Stimulated activated CD4-positive, alpha-beta T cell treated with anti-CD3 and anti-CD28 coated beads, Interleukin-15, amount 100 ng/mL, for 24 hours (primary cell): ENCODE measurements around the gene SYTL1.

Experiments
- DNase-seq: peaks from one replicate; pipeline ENCODE4 v3.0.0-alpha.2; 2020

Gene SYTL1

DNA sequence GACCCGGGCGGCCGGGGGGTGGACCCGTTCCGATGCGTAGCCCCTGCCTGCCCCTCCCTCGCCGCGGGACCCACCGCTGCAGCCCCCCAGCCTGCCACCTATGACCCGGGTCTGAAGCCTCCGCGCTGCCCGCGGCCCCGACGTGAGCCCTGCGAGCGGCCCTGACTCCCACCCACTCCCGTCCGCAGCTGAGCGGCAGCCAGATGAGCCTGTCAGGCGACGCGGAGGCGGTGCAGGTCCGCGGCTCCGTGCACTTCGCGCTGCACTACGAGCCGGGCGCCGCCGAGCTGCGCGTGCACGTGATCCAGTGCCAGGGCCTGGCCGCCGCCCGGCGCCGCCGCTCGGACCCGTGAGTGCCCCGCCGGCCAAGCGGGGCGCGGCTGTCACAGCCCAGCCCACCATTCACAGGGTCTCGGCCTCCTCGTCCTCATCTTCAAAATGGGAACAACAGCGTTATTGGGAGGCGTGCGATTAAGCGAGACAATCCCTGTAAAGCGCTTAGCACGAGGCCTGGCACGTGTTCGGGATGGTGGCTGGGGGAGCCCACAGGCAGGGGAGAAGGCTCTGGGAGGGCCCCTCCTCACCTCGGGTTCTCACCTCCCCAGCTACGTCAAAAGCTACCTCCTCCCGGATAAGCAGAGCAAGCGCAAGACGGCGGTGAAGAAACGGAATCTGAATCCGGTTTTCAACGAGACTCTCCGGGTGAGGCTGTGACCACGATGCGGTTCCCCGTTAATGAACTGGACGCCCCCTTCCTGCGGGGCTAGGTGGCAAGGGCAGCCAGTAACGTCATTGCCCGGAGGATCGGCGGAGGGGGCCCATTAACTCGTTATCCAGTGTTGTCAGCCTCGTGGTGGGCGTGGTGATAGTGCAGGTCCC is 8.2 kb downstream of the SYTL1 start:
- DNase-seq, result peak; percentile 34

DNA sequence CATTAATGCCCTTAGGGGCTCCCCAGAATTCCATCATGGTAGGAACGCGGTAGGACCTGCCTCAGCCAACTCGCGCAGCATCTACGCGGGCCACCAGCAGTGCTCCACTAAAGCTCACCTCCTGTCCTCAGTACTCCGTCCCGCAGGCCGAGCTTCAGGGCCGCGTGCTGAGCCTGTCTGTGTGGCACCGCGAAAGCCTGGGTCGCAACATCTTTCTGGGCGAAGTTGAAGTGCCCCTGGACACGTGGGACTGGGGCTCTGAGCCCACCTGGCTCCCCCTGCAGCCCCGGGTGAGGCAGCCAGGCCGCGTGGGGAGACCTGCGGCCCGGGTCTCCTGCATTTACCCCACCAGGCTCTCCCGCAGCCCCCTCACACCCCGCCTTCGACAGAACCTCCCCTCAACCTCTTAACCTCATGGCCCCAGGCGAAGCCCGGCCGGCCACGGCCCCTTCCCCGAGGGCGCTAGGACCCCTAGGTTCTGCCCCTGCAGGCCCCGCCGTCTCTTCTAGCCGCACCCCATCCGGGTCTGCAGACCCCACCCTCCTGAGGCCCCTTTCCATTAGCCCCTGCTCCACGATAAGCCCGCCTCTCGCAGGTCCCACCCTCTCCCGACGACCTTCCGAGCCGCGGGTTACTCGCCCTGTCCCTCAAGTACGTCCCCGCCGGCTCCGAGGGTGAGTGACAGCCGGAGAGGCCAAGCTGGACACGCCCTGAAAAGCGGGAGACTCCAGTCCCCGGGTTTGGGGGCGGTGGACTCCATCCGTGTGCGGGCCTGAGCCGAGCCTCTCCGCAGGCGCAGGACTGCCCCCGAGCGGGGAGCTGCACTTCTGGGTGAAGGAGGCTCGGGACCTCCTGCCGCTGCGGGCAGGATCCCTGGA is 9.1 kb downstream of the SYTL1 start:
- DNase-seq, result no peak

DNA sequence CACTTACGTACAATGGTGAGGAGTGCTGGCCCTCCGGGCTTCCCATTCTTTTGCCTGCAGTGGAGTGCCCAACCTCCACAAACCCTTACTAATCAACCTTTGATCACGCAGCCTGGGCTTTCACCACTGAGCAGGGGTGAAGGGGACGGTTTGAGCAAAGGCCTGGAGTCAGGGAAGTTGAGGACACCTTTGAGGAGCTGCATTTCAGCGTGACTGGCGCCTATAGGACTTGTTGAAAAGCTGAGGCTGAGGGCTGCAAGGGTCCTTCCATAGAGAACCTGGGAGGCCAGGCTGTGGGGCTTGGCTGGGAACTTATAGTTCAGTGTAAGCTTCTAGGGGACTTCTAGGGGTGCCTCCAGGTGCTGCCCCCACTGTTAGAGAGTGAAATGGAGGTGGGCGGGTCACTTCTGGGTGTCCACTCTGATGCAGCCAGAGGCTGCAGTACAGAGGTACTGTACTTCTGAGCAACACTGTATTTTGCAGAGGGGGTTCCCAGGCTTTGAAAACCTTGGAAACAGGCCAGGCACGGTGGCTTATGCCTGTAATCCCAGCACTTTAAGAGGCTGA is 9.8 kb downstream of the SYTL1 start:
- no peak for DNase-seq

DNA sequence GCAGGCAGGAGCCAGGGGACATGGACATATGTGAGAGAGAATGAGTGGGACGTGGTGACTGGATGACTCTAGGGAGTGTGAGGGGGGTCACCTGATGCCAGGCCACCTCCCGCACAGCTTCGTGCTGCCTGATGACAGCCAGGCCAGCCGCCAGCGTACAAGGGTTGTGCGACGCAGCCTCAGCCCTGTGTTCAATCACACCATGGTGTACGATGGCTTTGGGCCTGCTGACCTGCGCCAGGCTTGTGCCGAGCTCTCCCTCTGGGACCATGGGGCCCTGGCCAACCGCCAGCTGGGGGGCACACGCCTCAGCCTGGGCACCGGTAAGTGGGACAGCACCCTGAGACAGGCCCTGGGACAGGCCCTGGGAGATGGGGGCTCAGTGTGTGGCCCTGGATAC is 11.3 kb downstream of the SYTL1 start:
- no peak for DNase-seq

DNA sequence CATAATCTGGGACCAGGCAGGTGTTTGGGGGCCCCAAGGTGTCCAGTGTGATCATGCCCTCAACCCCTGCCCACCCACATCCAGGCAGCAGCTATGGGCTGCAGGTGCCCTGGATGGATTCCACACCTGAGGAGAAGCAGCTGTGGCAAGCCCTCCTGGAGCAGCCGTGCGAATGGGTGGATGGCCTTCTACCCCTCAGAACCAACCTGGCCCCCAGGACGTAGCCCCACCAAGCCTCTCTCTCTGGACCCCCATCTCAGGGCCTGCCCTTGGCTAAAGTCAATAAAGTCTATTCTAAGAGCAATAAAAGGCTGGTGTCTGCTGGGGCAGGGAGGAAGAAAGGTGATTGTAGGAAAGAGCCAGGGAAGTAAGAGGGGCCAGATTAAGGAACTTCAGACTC is 11.8 kb downstream of the SYTL1 start:
- DNase-seq, result no peak

DNA sequence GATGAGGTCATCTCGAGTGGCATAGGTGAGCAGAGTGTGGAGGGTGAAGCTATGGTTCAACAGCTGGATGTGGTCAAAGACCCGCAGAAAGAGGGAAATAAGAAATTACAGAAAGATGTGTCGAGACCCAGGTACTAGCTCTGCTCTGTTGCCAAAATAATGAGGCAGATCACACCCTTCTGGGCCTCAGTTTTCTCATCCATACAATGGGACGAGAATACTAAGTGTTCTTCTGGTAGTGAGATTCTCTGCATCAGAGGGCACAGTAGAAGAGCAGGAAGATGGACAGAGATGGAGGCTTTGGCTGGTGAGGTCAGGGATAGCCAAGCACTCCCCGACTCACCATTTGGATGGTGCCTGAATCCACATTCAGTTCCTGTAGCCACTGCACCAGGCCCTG is 13.9 kb downstream of the SYTL1 start:
- no peak for DNase-seq

DNA sequence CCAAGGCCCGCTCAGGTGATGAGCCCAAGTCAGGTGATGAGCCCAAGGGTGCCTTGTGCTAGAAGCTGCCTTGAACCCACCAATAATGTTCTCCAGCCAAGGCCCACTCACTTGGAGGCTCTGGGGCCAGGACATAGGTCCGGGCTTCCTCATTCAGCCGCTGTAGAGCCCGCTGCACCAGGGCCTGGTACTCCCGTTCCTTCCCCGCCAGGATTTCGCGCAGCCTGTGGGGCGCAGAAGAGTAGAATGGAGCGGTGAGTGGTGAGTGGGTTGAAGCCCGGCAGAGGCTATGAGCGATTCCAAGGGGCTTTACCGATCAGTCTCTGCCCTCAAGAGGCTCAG is 14.4 kb downstream of the SYTL1 start:
- no peak for DNase-seq

DNA sequence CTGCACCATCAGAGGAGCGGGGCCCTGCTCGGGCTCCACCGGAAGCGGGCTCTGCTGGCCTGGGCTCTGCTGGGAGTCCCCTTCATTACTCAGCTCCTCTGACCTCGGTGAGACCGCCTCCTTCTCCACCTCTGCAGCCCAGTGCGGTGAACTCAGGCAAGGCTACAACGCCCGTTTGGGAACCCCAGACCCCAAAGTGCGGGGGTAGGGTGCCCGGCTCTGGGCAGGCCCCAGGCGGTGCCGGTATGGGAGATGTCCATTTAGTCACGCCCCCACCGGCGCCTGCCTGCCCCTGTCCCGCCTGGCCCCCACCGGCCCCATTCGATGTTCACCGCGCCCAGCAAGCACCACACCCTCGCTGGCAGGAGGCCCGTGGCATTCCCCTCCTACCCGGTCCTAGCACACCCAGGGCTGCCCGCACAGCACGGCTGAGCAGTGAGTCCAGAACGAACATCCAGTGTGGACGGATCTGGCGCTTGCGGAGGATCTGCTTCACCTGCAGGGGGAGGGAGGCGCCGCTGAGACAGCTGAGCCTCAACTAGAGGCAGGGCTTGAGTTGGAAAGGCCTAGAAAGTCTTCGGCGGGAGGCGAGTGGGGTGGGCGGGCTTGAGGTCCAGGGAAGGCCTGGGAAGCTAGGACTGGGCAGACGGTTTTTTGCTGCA is 14.9 kb downstream of the SYTL1 start:
- DNase-seq, result peak; percentile 61

DNA sequence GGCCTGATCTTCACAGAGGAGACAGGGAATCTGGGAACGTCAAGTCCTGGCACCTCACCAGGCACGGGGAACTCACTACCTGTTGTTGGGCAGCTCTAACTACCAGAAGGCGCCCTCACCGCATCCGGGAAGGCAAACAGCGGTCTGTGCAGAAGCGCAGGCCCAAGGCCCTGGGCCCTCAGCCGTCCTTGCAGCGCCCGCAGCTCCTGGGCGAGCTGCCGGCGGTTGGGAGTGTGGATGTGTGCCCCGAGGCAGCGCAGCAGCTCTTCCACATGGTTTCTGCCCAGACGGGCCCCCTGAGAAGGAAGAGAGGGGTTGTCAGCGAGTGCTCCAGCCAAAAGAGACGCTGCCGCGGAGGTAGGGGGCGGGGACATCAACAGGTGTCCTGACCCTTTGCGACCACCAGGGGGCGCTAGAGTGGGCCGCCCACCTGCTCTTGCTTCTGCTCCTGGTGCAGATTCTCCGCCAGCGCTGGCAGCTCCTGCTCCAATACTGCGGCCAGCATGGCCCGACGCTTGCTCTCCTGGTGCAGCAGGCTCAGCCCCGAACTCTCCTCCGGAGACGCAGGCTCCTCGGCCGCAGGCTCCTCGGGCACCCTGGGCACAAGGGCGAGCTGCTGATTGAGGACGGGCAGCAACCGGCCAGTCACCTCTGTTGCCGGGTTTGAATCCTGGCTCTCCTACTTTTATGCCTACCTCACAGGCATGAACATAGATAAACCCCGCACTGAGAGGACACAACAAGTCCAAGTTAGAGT is 15.6 kb downstream of the SYTL1 start:
- peak; percentile 83 for DNase-seq

DNA sequence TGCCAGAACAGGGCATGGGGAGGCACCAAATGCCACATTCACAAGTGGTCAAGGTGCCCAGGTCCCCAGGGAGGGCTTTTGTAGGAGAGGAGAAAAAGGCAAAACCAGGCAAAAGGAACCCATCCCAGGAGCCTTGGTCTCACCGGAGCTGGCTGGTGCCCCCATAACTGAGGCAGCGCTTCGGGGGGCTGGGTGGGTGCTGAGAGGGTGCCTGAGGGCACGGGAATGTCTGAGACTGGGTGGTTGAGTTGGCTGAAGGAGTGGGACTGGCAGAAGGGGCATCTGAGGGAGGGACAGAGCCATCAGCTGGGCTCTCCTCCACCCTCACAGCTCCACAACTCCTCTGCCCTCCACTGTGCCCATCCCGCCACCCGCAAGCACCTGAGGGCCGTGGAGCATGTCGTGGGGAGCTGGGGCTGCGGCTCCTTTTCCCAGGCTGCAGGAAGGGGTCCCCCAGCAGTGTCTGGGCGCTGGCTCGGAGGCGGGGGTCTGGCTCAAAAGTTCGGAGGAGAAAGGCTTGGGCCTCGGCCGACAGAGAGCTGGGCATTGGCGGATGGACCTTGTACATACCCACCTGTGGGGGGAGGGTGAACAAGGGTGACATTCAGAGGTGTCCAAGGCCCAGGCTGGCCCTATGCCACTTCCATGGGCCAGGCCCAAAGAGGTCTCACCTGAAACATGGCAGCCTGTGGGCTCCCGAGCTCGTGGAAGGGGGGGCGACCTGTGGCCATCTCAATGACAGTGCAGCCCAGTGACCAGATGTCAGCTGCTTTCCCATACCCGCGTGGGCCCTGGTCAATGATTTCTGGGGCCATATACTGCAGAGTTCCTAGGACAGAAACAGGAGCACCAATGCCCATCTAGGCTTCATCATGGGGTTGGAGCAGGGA is 16.5 kb downstream of the SYTL1 start:
- DNase-seq, result no peak

DNA sequence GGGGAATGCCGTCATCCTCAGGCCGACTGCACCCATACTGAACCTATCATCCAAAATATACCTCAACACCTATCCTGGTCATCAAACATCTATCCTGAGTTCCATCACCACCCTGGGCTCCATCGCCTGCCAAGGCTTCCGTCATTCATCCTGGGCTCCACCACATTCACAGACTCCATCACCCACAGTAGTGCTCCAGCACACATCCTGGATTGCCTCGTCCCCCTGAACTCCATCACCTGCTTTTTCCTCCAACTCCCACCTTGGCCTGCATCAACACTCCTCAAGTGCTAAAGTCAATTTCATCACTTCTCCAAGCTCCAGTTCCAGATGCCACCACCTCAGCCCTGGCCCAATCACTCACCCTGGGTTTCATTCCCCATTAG is 17.1 kb downstream of the SYTL1 start:
- DNase-seq, result no peak

DNA sequence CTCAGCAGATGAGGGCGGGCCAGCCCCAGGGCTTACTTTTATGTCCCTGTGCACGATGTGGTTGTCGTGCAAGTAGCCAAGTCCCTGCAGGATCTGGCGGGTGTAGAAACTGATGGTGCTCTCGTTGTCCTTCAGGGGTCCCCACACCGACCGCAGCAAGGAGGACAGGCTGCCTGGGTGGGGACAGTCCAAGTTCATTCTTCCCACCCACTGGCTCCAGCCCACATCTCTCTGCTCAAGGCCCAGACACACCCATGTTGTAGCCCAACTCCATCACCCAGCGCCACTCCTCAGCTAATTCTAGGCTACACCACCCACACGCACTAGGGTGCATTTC is 18.0 kb downstream of the SYTL1 start:
- no peak for DNase-seq

DNA sequence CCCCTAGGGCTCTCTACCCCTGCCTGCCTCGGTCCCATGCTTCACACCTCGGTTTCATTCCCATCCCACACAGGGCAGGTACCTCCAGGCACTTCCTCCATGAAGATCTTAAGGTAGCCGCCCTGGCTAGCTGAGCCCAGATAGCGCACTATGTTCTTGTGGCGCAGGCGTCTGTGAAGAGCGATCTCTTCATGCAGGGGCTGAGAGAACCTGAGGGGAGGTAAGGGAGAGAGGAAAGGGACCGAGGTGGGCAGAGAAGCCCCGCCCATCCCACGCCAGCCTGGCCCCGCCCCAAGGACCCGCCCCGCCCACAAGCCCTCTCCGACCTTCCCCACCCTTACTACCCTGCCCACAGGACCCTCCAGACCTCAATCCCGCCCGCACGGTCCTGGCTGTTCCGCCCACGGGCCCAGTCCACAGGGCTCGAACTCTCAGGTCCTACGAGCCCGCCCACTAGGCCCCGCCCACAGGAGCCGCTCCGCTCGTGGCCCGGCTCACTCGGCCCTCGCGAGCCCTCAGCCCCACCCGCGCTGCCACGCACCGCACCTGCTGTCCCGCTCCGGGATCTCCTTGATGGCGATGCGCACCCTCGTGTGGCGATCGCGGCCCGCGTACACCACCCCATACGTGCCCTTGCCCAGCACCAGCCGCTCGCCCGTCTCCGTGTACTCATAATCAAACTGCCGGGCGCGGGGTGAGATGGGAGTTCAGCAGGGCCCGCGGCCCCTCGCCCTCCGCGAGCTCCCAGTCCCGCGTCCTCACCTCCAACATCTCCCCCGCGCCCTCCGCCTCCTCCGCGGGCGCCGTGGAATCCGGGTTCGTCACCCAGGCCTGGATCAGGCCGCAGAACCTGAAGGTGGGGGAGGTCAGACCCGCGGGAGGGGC is 18.6 kb downstream of the SYTL1 start:
- peak; percentile 63 for DNase-seq

DNA sequence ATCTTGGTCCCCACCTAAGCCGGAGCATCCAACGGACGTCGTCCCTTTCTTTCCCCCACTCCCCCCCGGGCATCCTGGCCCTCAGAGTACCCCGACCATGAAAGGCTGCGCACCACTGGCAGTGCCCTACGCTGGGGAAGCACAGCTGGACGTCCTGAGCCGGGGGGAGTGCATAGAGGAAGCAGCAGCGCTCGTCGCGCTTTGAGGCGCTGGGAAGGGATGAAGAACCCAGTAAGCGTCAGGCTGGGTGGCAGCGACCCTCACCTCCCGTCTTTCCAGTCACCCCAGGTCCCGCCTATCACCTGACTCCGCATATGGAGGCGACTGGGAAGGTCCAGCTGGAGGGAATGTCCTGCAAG is 19.2 kb downstream of the SYTL1 start:
- DNase-seq, result no peak

DNA sequence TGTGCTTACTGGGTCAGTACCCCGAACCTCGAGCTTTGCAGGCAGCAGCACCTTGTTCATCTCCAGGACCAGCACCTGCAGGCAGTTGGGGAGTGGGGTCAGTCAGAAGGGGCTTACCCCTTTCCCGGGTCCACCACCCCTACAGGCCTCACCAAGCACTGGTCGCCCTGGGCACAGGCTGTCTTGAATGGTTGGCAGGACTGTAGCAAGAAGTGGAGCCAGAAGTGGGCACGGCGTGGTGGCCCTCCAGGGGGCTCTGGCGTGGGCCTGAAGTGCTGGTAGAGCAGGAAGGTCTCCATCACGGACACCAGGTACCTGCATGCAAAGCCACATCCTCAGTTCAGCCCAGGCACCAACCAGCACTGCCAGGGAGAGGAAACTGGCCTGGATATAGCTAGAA is 19.7 kb downstream of the SYTL1 start:
- DNase-seq, result no peak

DNA sequence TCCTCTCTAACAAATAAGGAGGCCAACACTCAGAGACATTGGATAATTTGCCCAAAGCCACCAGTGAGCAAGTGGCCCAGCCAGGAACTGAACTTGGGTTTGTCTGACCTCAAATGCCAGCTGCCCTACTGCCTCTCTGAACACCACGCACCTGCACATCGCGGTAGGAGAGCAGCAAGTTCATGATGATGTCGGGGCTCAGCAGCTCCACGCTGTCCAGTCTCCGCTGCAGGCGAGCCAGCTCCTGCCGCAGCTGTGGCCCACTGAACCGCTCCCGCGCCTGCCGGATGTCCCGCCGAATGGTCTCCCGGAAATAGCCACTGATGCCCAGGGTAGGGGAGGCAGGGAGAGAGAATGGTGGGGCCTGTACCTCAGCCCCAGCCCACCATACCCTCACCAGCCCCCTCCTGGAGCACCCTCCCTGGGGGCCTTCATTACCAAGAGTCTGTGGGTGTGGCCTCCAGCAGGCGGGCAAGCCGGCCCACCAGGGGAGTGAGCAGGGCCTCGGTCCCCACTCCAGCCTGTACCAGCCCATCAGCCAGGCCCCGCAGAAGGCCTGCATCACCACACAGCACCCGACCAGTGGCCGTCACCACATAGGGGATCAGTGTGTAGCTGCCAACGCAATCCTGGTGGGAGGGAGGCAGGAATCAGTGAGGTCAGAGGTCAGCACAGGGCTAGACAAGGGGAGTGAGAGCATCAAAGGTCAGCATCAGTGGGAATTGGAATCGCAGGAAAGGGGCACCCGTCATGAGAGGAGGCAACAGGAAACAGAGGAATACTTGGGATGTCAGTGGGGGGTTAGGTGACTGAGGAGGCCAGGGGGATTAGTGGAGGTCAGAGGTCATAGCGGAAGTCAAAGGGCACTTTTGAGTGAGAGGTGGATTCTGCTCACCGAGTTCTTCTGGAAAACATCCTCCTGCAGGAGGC is 22.2 kb downstream of the SYTL1 start:
- no peak for DNase-seq

DNA sequence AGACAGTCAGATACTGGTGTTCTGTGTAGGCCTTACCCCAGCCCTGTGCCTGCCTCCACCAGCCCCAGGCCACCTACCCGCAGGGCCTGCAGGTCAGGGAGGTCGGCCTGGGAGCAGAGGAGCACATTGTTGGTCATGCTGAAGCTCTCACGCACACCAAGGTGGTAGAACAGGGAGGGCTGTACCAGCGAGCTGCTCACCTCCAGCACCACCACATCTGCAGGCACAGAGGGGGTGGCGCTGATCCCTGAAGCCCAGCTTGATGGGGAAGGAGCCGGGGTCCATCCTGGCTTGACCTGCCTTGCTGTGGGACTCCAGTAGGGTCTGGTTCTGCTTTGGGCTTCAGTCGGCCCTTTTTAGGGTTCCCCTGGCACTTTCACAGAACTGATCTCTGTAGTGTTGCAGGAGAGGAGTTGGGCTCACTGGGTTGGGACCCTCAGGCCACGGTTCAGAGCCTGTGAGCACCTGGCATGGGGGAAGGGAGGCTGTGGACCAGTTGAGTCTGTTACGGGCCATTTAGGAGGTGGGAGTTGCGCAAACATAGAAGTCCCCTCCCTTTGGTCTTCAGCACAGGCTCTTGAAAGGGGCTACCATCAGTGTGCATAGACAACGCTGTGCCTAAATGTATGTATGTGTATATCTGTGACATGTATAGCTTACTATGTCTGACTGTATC is 23.0 kb downstream of the SYTL1 start:
- DNase-seq, result no peak

DNA sequence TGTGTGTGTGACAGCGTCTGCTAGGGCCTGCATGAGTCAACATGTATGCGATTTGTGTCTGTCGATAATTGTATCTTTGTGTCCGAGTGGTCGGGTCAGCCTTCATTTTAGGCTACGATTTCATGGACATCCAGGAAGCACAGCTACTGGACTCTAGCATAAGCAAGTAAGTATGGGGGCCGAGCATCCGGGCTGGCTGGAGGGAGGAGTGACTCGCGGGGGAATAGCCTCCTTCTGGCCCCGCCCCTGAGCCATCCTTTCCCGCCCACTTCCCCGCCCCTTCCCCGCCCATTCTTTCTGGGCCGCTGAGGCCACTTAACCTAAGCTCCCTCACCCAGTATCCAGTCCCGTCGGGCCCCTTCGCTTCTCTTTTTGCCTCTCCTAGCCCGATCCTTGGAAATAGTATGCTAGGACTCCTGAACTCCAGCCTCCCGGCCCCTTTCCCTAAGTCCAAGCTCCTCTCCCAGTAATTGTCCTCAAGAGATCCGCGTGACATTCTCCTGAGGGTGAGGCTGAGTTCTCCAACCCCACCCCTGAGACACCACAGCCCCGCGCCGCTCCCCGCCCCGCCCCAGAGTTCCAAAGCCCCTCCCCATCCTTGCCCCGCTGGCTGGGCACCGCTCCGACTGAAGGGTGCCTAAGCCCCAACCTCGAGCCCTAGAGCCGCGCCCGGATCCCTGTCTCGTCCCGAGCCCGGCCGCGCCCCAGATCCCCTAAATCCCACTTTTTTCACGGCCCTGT is 23.7 kb downstream of the SYTL1 start:
- peak; percentile 84 for DNase-seq
